Panc1 (cell line): ENCODE results near the gene ANKRD33B. TPM values are rescaled to one million over a fixed set of nuclear protein-coding genes. Genes with fewer than 3 reads are reported as not detected.

ENCODE experiments used
- ATAC-seq: fragments of 200-7000 bp; cut with Tn5 transposase; 2 replicates; pipeline ENCODE4 v1.9.1; 2020; ENCODE audit warnings: mild to moderate bottlenecking, moderate library complexity
- BruUV-seq: library from RNA; stranded (reverse); fragments of 400-500 nt; replicated peaks from 2 replicates; lab custom pipeline; 2021; lab: Mats Ljungman, UMichigan
- CTCF ChIA-PET: fragments of 300-600 bp; sonication (Branson Sonifier 250); formaldehyde crosslinking; loops from one replicate; lab custom pipeline; 2022; ENCODE audit warnings: antibody characterized with exemption; lab: Charles Lee
- POLR2A ChIA-PET: fragments of 300-600 bp; sonication (Branson Sonifier 250); formaldehyde crosslinking; loops from one replicate; lab custom pipeline; 2022; ENCODE audit warnings: antibody characterized with exemption; lab: Charles Lee
- DNase-seq: peaks from one replicate; pipeline ENCODE4 v3.0.0-alpha.2; 2010; ENCODE audit warnings: low read depth, low spot score
- H3K27ac ChIP-seq: 2 replicates; pipeline ENCODE4 v1.5.1; 2011; ENCODE audit warnings: mild to moderate bottlenecking, low read length, inconsistent platforms
- H3K27me3 ChIP-seq: fragments of 200-500 bp; sonication (Bioruptor generic); 2 replicates; pipeline ENCODE4 v1.6.0; 2014; ENCODE audit warnings: low read length, inconsistent platforms; ENCODE audit not compliant: control insufficient read depth, insufficient read depth
- H3K36me3 ChIP-seq: fragments of 200-500 bp; sonication (Bioruptor generic); 2 replicates; pipeline ENCODE4 v1.5.1; 2014; ENCODE audit warnings: inconsistent platforms, mild to moderate bottlenecking, low read length, moderate library complexity; ENCODE audit not compliant: control insufficient read depth, insufficient read depth
- H3K4me1 ChIP-seq: 2 replicates; pipeline ENCODE4 v1.5.1; 2011; ENCODE audit warnings: inconsistent platforms, mild to moderate bottlenecking, low read length, moderate library complexity; ENCODE audit not compliant: control insufficient read depth, insufficient read depth
- H3K4me3 ChIP-seq, 2 experiments: 2 replicates each; pipeline ENCODE4 v1.5.1; 2011 to 2012; ENCODE audit warnings: low read depth in 2 of 2, low read length in 2 of 2, mild to moderate bottlenecking in 2 of 2, inconsistent platforms in 1 of 2, moderate library complexity in 1 of 2
- H3K9me3 ChIP-seq: fragments of 200-500 bp; sonication (Bioruptor generic); 2 replicates; pipeline ENCODE4 v1.5.1; 2014; ENCODE audit warnings: low read depth, mild to moderate bottlenecking, inconsistent platforms, low read length, moderate library complexity; ENCODE audit not compliant: control insufficient read depth, insufficient read depth
- CTCF ChIP-seq: fragments of 450-650 bp; IDR thresholded peaks from 2 replicates; pipeline ENCODE4 v1.5.1; 2017; ENCODE audit warnings: mild to moderate bottlenecking
- POLR2AphosphoS5 ChIP-seq: IDR thresholded peaks from 2 replicates; pipeline ENCODE4 v1.6.1; 2012; ENCODE audit warnings: mild to moderate bottlenecking, low read depth, low read length, moderate library complexity
- REST ChIP-seq, 2 experiments: IDR thresholded peaks; 2 replicates each; pipeline ENCODE4 v1.6.1; 2011 to 2012; ENCODE audit warnings: low read depth in 2 of 2, control low read depth in 1 of 2, low read length in 1 of 2, mild to moderate bottlenecking in 1 of 2, moderate library complexity in 1 of 2; ENCODE audit not compliant: insufficient read depth in 1 of 2
- SIN3A ChIP-seq: IDR thresholded peaks from 2 replicates; pipeline ENCODE4 v1.6.1; 2012; ENCODE audit warnings: low read depth, mild to moderate bottlenecking, low read length, moderate library complexity, borderline replicate concordance; ENCODE audit not compliant: insufficient read depth
- TCF7L2 ChIP-seq: IDR thresholded peaks from 2 replicates; pipeline ENCODE4 v1.6.1; 2011; ENCODE audit warnings: mild to moderate bottlenecking, low read depth, low read length, inconsistent platforms
- in situ Hi-C: cut with HindIII; loops from 2 replicates; pipeline ENCODE4 v1.10.0; 2016; ENCODE audit warnings: low sequenced_read_pairs, low pct_unique_long_range_greater_than_20kb
- intact Hi-C: fragments of 100-400 bp; cut with micrococcal nuclease; formaldehyde crosslinking; loops from one replicate; pipeline ENCODE4 v1.10.0; 2022; ENCODE audit not compliant: unreplicated experiment
- total RNA-seq: library from RNA; stranded (reverse); gene quantifications from one replicate; pipeline ENCODE4 v1.2.1, GENCODE V29; 2021; ENCODE audit not compliant: unreplicated experiment

ANKRD33B gene
- total RNA-seq, 1 experiment from 2014 or later: 19.1 TPM

- ChIA-PET POLR2A (interaction anchor here (0.9 kb wide), 1 partner anchor 19 kb away, joined by 3 read pairs; no protein-coding TSS in a partner anchor), CTCF (interaction anchor here (0.7 kb wide), 1 partner anchor 25 kb away, joined by 4 read pairs; no protein-coding TSS in a partner anchor)
- ATAC-seq: no peak
- DNase-seq: no peak
- in situ Hi-C loops: no loop called here
- BruUV-seq: no TSS peak
- TF ChIP-seq TCF7L2 (no peak), POLR2AphosphoS5 (no peak), REST (IDR thresholded peaks at IDR 0.05; ENCODE audit: insufficient read depth in 1 of 2, low read depth in 2 of 2, low read length in 1 of 2) (no peak), SIN3A (no peak), CTCF (no peak)
- Histone ChIP-seq H3K4me1 (peaks cover 7% of the 10 kb centered on the region), H3K36me3 (no peaks in the 10 kb centered on the region), H3K27me3 (no peaks in the 10 kb centered on the region), H3K9me3 (no peaks in the 10 kb centered on the region), H3K27ac (no peak overlapping the region), H3K4me3 (no peak overlapping the region)
- intact Hi-C loops: no loop called here
These were observed 18.6 kb downstream of the ANKRD33B start for GRCh38 chr5:10582512-10582897.

GRCh38 chr5:10583663-10584572 lies 20.0 kb downstream of the ANKRD33B start:
- no peak for DNase-seq
- Histone ChIP-seq H3K4me1 (peaks cover 9% of the 10 kb centered on the region), H3K4me3 (no peak overlapping the region), H3K9me3 (no peaks in the 10 kb centered on the region), H3K27me3 (no peaks in the 10 kb centered on the region), H3K27ac (no peak overlapping the region), H3K36me3 (no peaks in the 10 kb centered on the region)
- no peak for ATAC-seq
- CTCF ChIA-PET: no interaction called here
- in situ Hi-C loops: no loop called here
- intact Hi-C loops: no loop called here
- POLR2A ChIA-PET: no interaction called here
- no peak for TF ChIP-seq REST (IDR thresholded peaks at IDR 0.05; ENCODE audit: insufficient read depth in 1 of 2, low read depth in 2 of 2, low read length in 1 of 2)
- TF ChIP-seq POLR2AphosphoS5: no peak
- no peak for TF ChIP-seq CTCF
- TF ChIP-seq TCF7L2: no peak
- no peak for TF ChIP-seq SIN3A
- BruUV-seq: no TSS peak
